MCF 10A (cell line): ENCODE results near the gene DUSP16. TPM values are rescaled to one million over a fixed set of nuclear protein-coding genes. Genes with fewer than 3 reads are reported as not detected.
A peak's percentile ranks its signal among the peaks of the same experiment; 100 is the strongest.

Experiments
- BruUV-seq: library from RNA; stranded (reverse); fragments of 400-500 nt; replicated peaks from 2 replicates; lab custom pipeline; 2021; lab: Mats Ljungman, UMichigan
- CTCF ChIA-PET: fragments of 300-600 bp; sonication (Branson Sonifier 250); formaldehyde crosslinking; extraction: SDS; loops from one replicate; lab custom pipeline; 2021; ENCODE audit warnings: antibody characterized with exemption, inconsistent platforms; lab: Yijun Ruan, JAX
- POLR2A ChIA-PET: fragments of 300-600, 350-650 bp; sonication (Branson Sonifier 250); formaldehyde crosslinking; extraction: SDS; loops from one replicate; lab custom pipeline; 2020; ENCODE audit warnings: antibody characterized with exemption, inconsistent platforms; lab: Yijun Ruan, JAX
- DNase-seq: peaks from one replicate; pipeline ENCODE4 v3.0.0-alpha.2; 2018; ENCODE audit not compliant: unreplicated experiment
- H3K27ac Mint-ChIP-seq: one replicate; pipeline ENCODE4 v1.8.0; 2022; ENCODE audit warnings: mild to moderate bottlenecking, low read depth, mixed read lengths; ENCODE audit not compliant: unreplicated experiment
- H3K27me3 Mint-ChIP-seq: one replicate; pipeline ENCODE4 v1.8.0; 2022; ENCODE audit warnings: mixed read lengths; ENCODE audit not compliant: insufficient read depth, unreplicated experiment
- H3K36me3 Mint-ChIP-seq: one replicate; pipeline ENCODE4 v1.8.0; 2022; ENCODE audit warnings: mild to moderate bottlenecking, moderate library complexity, mixed read lengths; ENCODE audit not compliant: insufficient read depth, unreplicated experiment
- H3K4me1 Mint-ChIP-seq: one replicate; pipeline ENCODE4 v1.8.0; 2022; ENCODE audit warnings: mixed read lengths; ENCODE audit not compliant: insufficient read depth, unreplicated experiment
- H3K4me3 Mint-ChIP-seq: one replicate; pipeline ENCODE4 v1.8.0; 2022; ENCODE audit warnings: mild to moderate bottlenecking, moderate library complexity, mixed read lengths; ENCODE audit not compliant: unreplicated experiment
- H3K9me3 Mint-ChIP-seq: one replicate; pipeline ENCODE4 v1.8.0; 2022; ENCODE audit warnings: mixed read lengths; ENCODE audit not compliant: unreplicated experiment
- intact Hi-C: fragments of 100-400 bp; cut with micrococcal nuclease; formaldehyde crosslinking; loops from 2 replicates; pipeline ENCODE4 v1.14.1; 2022
- total RNA-seq: library from RNA; stranded (reverse); gene quantifications from 2 replicates; pipeline ENCODE4 v1.2.3, GENCODE V29; 2022
- TF ChIP-seq, protein P1 (sequence below): fragments of 200-600 bp; IDR thresholded peaks from one replicate; pipeline ENCODE4 v1.8.0; 2022; ENCODE audit warnings: antibody characterized with exemption, mild to moderate bottlenecking; ENCODE audit not compliant: unreplicated experiment

DUSP16 gene
- total RNA-seq, 1 experiment from 2014 or later: 20.7 TPM

GRCh38 chr12:12445165-12445881, 117.3 kb downstream of the DUSP16 start:
- peaks cover 26% of the 10 kb centered on the region for H3K4me1 Mint-ChIP-seq
- TF ChIP-seq, protein P1, sequence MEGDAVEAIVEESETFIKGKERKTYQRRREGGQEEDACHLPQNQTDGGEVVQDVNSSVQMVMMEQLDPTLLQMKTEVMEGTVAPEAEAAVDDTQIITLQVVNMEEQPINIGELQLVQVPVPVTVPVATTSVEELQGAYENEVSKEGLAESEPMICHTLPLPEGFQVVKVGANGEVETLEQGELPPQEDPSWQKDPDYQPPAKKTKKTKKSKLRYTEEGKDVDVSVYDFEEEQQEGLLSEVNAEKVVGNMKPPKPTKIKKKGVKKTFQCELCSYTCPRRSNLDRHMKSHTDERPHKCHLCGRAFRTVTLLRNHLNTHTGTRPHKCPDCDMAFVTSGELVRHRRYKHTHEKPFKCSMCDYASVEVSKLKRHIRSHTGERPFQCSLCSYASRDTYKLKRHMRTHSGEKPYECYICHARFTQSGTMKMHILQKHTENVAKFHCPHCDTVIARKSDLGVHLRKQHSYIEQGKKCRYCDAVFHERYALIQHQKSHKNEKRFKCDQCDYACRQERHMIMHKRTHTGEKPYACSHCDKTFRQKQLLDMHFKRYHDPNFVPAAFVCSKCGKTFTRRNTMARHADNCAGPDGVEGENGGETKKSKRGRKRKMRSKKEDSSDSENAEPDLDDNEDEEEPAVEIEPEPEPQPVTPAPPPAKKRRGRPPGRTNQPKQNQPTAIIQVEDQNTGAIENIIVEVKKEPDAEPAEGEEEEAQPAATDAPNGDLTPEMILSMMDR: no peak
- ChIA-PET CTCF (interaction anchor here (0.7 to 0.8 kb wide), 2 partner anchors 89 to 118 kb away, joined by 3 read pairs; partner anchors contain the start of genes BORCS5 and DUSP16), POLR2A (interaction anchor here (0.5 to 2.2 kb wide), 12 partner anchors 12 to 720 kb away, joined by 3 to 6 read pairs (median 4); partner anchors contain the start of genes BORCS5 and DUSP16)
- no TSS peak for BruUV-seq
- H3K4me3 Mint-ChIP-seq: no peak overlapping the region
- H3K36me3 Mint-ChIP-seq: peaks cover 6% of the 10 kb centered on the region
- intact Hi-C loops: no loop called here
- no peak for DNase-seq
- H3K27ac Mint-ChIP-seq: peak overlapping the region; percentile 94
- no peaks in the 10 kb centered on the region for H3K27me3 Mint-ChIP-seq
- no peaks in the 10 kb centered on the region for H3K9me3 Mint-ChIP-seq

GRCh38 chr12:12443431-12443878, 119.2 kb downstream of the DUSP16 start:
- CTCF ChIA-PET: no interaction called here
- BruUV-seq: no TSS peak

GRCh38 chr12:12442548-12443071, 120.1 kb downstream of the DUSP16 start:
- POLR2A ChIA-PET: interaction anchor here (0.5 to 2.5 kb wide), 4 partner anchors 26 to 118 kb away, joined by 3 to 10 read pairs (median 5); no protein-coding TSS in a partner anchor
- peaks cover 23% of the 10 kb centered on the region for H3K4me1 Mint-ChIP-seq
- BruUV-seq: no TSS peak
- TF ChIP-seq, protein P1: no peak
- CTCF ChIA-PET: interaction anchor here (0.5 kb wide), 1 partner anchor 22 kb away, joined by 3 read pairs; no protein-coding TSS in a partner anchor
- intact Hi-C loops: no loop called here
- H3K27me3 Mint-ChIP-seq: no peaks in the 10 kb centered on the region
- no peak for DNase-seq
- H3K4me3 Mint-ChIP-seq: no peak overlapping the region
- H3K9me3 Mint-ChIP-seq: no peaks in the 10 kb centered on the region
- H3K27ac Mint-ChIP-seq: no peak overlapping the region
- peaks cover under 1% of the 10 kb centered on the region for H3K36me3 Mint-ChIP-seq

More at GRCh38 chr12:12443431-12443878, 119.2 kb downstream of the DUSP16 start:
- no peak overlapping the region for H3K4me3 Mint-ChIP-seq
- DNase-seq: peak; percentile 22
- H3K9me3 Mint-ChIP-seq: no peaks in the 10 kb centered on the region
- peaks cover 4% of the 10 kb centered on the region for H3K36me3 Mint-ChIP-seq
- no peak overlapping the region for H3K27ac Mint-ChIP-seq
- no peaks in the 10 kb centered on the region for H3K27me3 Mint-ChIP-seq
- POLR2A ChIA-PET: interaction anchor here (1.3 kb wide), 1 partner anchor 25 kb away, joined by 3 read pairs; no protein-coding TSS in a partner anchor
- intact Hi-C loops: no loop called here
- TF ChIP-seq, protein P1: no peak
- peaks cover 23% of the 10 kb centered on the region for H3K4me1 Mint-ChIP-seq
